GM18873 (cell line): Measurements from ENCODE around the gene MUC5AC.
"Not testable (repeated sequence)": the region's sequence is repeated elsewhere in the genome, so short reads cannot be mapped to it uniquely, and the experiment has no call there.

Experiments
- ATAC-seq: cut with Tn5 transposase; IDR thresholded peaks from one replicate; pipeline ENCODE4 v1.9.1; 2021; ENCODE audit warnings: mild to moderate bottlenecking, moderate library complexity, moderate number of reproducible peaks; ENCODE audit not compliant: unreplicated experiment, low FRiP score

MUC5AC gene

GRCh38 chr11:1203505-1204271 lies 45.9 kb downstream of the MUC5AC start:
- ATAC-seq, result no peak

GRCh38 chr11:1204381-1205101 lies 46.8 kb downstream of the MUC5AC start:
- no peak for ATAC-seq

DNA sequence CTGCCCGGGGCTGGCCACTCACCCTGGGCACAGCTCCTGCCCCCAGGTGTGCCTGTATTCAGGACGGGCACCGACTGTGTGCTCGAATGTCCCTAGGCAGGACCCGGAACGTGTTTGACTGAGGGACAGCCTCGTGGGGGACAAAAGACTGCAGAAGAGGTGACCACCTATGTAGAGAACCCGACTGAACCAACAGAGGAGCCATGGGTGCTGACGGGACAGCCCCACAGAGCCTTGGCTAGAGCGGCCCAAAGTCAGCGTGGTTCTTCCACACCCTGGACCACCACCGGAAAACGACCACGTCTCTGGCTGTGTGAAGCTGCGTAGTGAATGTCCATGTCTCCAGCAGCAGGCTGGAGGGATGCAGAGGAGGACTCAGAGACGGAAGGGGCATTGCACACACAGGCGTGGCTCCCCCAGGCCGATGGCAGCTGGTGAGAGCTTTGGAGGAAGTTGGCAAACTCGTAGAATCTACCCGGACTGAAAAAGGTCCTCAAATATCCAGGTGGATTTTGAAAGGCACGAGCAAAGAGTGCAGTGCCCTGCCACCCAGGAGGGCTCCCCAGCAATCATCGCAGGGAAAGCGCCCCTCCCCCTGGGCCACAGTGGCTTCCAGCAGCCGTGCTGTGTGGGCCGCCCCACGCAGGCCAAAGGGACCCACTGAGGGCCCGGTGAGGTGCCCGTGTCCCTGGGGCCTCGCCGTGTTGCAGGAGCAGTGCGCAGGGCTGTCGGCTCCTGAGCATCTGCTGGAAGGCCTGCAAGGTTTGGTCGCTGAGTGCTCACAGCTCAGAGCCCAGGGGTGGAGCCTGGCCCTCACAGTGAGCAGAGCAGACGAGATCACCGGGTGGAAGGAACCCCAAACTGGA lies 47.6 kb downstream of the MUC5AC start:
- ATAC-seq, result no peak

DNA sequence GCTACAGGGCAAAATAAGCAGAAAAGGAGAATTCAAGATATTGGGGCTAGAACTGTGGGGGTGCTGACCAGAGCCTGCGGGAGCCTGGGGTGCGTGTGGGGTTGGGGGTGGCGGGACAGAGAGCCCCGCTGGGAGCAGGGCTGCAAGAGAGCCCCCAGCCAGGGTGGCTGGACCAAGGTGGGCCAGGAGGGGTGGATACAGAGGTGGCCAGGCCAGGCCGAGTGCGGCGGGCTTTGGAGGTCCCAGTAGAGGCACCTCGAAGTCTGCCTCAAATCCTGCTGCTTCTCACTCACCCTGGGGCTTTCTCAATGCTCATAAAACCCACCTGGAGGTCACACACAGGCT lies 48.2 kb downstream of the MUC5AC start:
- ATAC-seq, result no peak

GRCh38 chr11:1206391-1207271 lies 48.9 kb downstream of the MUC5AC start:
- no peak for ATAC-seq

GRCh38 chr11:1207401-1208143 lies 49.8 kb downstream of the MUC5AC start:
- ATAC-seq, result no peak

GRCh38 chr11:1208144-1208393 lies 50.3 kb downstream of the MUC5AC start:
- no peak for ATAC-seq

- no peak for ATAC-seq
Measured at GRCh38 chr11:1208394-1209261, 50.9 kb downstream of the MUC5AC start.

DNA sequence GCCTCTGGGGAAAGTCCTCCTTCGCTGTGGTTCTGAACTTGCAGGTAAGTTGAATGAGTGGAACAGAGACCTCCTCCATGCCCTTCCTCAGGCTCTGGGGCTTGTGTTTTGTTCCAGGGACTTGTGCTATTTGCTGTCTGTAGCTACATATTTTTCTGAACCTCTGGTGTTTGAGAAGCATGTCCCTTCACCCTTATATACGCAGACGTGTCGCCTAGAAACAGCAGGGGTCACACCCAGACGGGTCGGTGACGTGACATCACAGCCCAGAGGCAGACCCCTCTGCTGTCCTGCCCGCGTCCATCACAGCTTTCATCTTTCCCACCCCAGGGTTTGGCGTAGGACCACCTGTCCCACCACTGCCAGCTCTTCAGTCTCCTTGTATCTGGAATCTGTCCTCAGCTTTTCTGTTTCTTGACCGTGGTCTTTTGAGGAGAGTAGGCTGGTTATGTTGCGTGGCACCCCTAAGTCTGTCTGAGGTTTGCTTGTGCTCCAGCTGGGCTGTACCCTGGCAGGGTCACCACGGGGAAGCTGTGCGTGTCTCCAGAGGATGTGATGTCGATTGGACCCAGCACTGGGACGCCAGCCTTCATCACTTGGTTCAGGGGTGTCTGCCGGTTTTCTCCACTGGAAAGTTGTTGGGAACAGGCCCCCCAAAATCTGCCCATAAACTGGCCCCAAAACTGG lies 51.8 kb downstream of the MUC5AC start:
- ATAC-seq, result no peak

- no peak for ATAC-seq
Measured at GRCh38 chr11:1211838-1212237, 54.1 kb downstream of the MUC5AC start.

DNA sequence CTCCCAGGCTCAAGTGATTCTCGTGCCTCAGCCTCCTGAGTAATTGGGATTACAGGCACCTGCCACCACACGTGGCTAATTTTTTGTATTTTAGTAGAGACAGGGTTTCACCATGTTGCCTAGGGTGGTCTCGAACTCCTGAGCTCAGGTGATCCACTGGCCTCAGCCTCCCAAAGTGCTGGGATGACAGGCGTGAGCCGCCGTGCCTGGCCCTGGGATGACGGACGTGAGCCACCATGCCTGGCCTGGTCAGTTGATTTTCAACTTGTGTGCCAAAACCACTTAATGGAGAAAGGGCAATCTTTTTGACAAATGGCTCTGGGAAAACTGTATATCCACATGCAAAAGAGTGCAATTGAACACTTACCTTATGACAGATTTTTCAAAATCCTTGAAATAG lies 58.1 kb downstream of the MUC5AC start:
- ATAC-seq, result not testable (repeated sequence)

DNA sequence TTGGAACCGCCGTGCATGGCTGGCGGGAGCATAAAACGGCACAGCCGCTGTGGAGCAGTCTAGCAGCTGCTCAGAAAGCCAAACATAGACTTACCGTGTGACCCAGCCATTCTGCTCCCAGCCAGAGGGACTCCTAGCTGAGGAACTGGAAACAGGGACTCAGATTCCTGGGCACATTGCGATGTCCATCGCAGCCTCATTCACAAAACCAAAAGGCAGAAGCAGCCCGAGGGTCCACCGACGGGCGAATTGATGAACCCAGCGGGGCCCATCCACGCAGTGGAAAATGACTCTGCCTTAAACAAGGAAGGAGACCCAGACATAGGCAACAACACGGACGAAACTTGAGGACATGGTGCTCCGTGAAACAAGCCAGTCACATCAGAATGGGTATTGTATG lies 59.4 kb downstream of the MUC5AC start:
- no peak for ATAC-seq

GRCh38 chr11:1218256-1218787 lies 60.6 kb downstream of the MUC5AC start:
- ATAC-seq, result no peak

- no peak for ATAC-seq
Measured at GRCh38 chr11:1218788-1219445, 61.2 kb downstream of the MUC5AC start.

GRCh38 chr11:1219446-1219833 lies 61.7 kb downstream of the MUC5AC start:
- ATAC-seq, result no peak

DNA sequence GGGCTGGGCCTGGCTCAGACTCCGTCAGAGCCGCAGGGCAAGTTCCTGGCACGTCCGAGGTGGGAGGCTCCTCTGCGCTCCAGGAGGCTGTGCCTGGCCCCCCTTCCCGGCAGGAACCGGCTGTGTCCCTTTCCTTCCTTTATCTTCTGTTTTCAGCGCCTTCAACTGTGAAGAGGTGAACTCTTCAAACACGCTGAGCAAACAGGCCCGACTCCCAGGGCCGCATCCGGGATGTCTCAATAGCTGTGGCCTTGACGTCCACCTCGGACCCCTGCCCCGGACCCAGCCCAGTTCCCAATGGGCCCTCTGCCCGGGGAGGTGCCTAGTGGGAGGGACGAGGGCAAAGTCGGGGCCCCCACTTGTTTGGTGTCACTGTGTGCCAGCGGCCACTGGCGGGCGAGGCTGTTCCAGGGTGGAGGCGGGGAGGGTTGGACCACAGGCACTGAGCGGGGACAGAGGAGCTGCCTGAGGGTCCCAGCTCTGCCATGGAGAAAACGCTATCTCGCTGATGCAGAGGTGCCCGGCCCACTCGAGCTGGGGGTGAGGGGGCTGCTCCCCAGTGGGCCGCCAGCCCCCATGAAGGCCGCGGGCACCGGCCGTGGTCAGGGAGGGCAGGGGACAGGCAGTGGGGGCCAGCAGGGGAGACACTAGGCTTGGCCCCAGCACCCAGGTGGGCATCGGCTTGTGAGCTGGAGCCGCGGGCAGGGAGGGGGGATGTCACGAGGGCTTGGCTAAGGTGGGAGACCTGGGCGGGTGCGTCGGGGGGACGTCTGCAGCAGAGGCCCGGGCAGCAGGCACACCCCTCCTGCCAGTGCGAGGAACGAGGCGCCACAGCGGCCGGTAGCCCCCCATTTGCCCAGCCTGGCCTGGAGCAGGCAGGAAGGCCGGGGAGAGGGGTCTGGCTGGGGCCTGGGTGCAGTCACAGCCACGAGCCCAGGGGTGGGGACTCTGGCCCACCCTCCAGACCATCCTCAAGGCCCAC lies 62.4 kb downstream of the MUC5AC start:
- no peak for ATAC-seq
